ENCODE measurements around the gene CPNE1. TPM values are rescaled to one million over a fixed set of nuclear protein-coding genes. Genes with fewer than 3 reads are reported as not detected.

Gene CPNE1
- total RNA-seq, 1 experiment from 2014 or later = 217 TPM

DNA sequence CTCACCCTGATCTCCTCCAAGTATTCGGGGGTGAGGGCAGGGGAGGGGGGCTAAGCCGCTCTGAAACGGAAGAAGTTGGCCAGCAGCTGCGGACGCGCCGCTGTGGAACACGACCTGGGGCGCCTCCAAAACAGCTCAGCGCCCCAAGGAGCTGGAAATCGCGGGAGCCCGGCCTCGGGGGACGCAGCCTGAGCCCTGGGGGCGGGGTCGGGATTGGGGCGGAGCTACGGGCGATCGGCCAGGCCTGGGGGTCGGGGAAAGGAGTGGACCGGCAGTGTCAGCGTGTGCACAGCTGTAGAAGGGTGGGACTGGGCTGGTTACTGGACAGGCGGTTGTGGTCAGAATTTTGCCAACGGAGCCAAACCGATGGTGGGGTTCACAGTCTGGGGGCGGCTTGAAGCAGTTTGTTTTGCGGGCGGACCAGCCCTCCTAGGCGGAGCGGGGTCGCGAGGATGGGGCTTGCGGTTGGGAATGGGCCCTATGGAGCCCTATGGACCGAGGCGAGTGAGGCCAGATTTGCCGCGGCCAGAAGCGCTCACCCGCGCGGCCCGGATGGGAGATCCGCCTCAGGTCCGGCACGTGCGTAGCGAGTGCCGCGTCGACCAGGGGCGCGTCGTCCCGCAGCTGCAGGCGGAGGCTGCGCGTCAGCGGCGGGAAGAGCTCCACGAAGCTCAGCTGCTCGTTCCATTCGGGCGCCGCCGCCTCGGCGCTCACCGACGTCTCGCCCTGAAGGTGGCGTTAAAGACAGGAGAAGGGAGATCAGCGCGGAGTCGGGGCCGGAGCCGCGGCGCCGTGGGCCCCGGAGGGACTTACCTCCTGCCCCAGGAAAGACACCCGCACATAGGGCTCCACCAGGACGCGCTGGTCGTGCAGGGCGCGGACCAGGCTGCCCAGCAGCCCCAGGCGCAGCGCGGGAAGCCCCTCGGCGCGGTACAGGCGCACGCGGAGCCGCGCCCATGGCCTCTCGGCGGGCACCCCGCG lies 63.4 kb downstream of the CPNE1 start:
- no peaks in the 10 kb centered on the region for H3K36me3 ChIP-seq (ENCODE audit: control insufficient read depth, insufficient read depth, low read length)
- H3K27me3 ChIP-seq (ENCODE audit: control insufficient read depth, insufficient read depth, low read length) = no peaks in the 10 kb centered on the region
- H3K4me3 ChIP-seq (ENCODE audit: low read depth in 2 of 2, low read length in 2 of 2) = no peak overlapping the region
- H3K4me1 ChIP-seq (ENCODE audit: control insufficient read depth, insufficient read depth, low read length) = no peaks in the 10 kb centered on the region
- no peak overlapping the region for H3K27ac ChIP-seq (ENCODE audit: low read length)
- ChIA-PET CTCF (no interaction called here), POLR2A (no interaction called here)
- DNase-seq (ENCODE audit: low read depth, low spot score) = no peak
- BruUV-seq (replicated peaks) = no TSS peak
- no peaks in the 10 kb centered on the region for H3K9me3 ChIP-seq (ENCODE audit: control insufficient read depth, insufficient read depth, low read depth, low read length)
- ATAC-seq = no peak
- TF ChIP-seq SIN3A (IDR thresholded peaks at IDR 0.05; ENCODE audit: borderline replicate concordance, insufficient read depth, low read depth, low read length) (no peak), TCF7L2 (IDR thresholded peaks at IDR 0.05; ENCODE audit: low read depth, low read length) (no peak), POLR2AphosphoS5 (IDR thresholded peaks at IDR 0.05; ENCODE audit: low read depth, low read length) (no peak)
- TF ChIP-seq, protein P1, sequence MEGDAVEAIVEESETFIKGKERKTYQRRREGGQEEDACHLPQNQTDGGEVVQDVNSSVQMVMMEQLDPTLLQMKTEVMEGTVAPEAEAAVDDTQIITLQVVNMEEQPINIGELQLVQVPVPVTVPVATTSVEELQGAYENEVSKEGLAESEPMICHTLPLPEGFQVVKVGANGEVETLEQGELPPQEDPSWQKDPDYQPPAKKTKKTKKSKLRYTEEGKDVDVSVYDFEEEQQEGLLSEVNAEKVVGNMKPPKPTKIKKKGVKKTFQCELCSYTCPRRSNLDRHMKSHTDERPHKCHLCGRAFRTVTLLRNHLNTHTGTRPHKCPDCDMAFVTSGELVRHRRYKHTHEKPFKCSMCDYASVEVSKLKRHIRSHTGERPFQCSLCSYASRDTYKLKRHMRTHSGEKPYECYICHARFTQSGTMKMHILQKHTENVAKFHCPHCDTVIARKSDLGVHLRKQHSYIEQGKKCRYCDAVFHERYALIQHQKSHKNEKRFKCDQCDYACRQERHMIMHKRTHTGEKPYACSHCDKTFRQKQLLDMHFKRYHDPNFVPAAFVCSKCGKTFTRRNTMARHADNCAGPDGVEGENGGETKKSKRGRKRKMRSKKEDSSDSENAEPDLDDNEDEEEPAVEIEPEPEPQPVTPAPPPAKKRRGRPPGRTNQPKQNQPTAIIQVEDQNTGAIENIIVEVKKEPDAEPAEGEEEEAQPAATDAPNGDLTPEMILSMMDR (IDR thresholded peaks at IDR 0.05) = no peak
- TF ChIP-seq, protein P2, sequence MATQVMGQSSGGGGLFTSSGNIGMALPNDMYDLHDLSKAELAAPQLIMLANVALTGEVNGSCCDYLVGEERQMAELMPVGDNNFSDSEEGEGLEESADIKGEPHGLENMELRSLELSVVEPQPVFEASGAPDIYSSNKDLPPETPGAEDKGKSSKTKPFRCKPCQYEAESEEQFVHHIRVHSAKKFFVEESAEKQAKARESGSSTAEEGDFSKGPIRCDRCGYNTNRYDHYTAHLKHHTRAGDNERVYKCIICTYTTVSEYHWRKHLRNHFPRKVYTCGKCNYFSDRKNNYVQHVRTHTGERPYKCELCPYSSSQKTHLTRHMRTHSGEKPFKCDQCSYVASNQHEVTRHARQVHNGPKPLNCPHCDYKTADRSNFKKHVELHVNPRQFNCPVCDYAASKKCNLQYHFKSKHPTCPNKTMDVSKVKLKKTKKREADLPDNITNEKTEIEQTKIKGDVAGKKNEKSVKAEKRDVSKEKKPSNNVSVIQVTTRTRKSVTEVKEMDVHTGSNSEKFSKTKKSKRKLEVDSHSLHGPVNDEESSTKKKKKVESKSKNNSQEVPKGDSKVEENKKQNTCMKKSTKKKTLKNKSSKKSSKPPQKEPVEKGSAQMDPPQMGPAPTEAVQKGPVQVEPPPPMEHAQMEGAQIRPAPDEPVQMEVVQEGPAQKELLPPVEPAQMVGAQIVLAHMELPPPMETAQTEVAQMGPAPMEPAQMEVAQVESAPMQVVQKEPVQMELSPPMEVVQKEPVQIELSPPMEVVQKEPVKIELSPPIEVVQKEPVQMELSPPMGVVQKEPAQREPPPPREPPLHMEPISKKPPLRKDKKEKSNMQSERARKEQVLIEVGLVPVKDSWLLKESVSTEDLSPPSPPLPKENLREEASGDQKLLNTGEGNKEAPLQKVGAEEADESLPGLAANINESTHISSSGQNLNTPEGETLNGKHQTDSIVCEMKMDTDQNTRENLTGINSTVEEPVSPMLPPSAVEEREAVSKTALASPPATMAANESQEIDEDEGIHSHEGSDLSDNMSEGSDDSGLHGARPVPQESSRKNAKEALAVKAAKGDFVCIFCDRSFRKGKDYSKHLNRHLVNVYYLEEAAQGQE (IDR thresholded peaks at IDR 0.05; ENCODE audit: insufficient read depth in 1 of 2, low read depth in 2 of 2, low read length in 1 of 2) = no peak
- intact Hi-C loops (cut with micrococcal nuclease; ENCODE audit: unreplicated experiment) = no loop called here
- in situ Hi-C loops (cut with HindIII; ENCODE audit: low pct_unique_long_range_greater_than_20kb, low sequenced_read_pairs) = no loop called here

DNA sequence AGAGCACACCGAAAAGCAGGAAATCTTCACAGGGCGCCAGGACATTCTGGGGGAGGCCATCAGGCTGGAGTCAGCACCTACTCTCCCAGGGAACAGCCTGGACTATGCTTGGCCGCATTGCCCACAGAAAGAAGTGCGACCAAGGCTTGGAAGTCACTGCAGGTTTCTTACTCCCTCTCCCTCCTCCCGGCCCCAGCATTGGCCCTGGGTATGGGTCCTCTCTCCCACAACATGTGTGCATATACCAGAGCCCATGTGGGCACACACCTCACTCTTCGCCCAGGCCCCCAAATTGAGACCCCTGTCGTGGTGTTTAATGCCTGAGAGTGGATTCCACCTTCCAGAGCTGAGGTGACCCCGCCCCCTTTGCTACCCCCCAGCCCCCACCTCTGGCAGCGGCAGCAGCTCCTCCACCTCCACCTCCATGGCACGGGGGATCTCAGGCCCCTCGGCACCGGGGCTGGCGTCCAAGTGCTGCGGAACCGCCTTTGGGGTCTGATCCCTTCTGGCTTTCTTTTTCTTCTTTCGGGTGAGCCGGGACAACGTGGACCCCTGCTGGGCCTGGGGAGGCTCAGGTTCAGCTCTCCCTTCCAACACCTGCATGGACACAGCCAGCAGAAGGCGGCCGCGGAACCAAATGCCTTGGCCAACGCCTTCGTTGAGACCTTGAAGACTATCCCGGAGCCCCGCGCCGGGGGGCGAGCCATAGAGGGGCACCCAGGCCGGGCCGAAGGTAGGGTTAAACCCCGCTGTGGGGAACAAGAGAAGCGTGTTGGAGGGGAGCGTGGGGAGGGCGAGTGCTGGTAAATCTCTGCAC lies 64.3 kb downstream of the CPNE1 start:
- Histone ChIP-seq H3K4me3 (ENCODE audit: low read depth in 2 of 2, low read length in 2 of 2) (no peak overlapping the region), H3K4me1 (ENCODE audit: control insufficient read depth, insufficient read depth, low read length) (no peaks in the 10 kb centered on the region), H3K36me3 (ENCODE audit: control insufficient read depth, insufficient read depth, low read length) (no peaks in the 10 kb centered on the region), H3K27ac (ENCODE audit: low read length) (no peak overlapping the region), H3K27me3 (ENCODE audit: control insufficient read depth, insufficient read depth, low read length) (no peaks in the 10 kb centered on the region), H3K9me3 (ENCODE audit: control insufficient read depth, insufficient read depth, low read depth, low read length) (no peaks in the 10 kb centered on the region)
- no peak for TF ChIP-seq TCF7L2 (IDR thresholded peaks at IDR 0.05; ENCODE audit: low read depth, low read length)
- no peak for TF ChIP-seq POLR2AphosphoS5 (IDR thresholded peaks at IDR 0.05; ENCODE audit: low read depth, low read length)
- TF ChIP-seq, protein P1 (IDR thresholded peaks at IDR 0.05) = no peak
- no peak for TF ChIP-seq SIN3A (IDR thresholded peaks at IDR 0.05; ENCODE audit: borderline replicate concordance, insufficient read depth, low read depth, low read length)
- TF ChIP-seq, protein P2 (IDR thresholded peaks at IDR 0.05; ENCODE audit: insufficient read depth in 1 of 2, low read depth in 2 of 2, low read length in 1 of 2) = no peak
- DNase-seq (ENCODE audit: low read depth, low spot score) (no peak), ATAC-seq (no peak)
- BruUV-seq (replicated peaks) = no TSS peak
- ChIA-PET POLR2A (no interaction called here), CTCF (no interaction called here)
- in situ Hi-C loops (cut with HindIII; ENCODE audit: low pct_unique_long_range_greater_than_20kb, low sequenced_read_pairs) = no loop called here
- intact Hi-C loops (cut with micrococcal nuclease; ENCODE audit: unreplicated experiment) = no loop called here
